Suprapubic skin (tissue), 3 donors: Measurements from ENCODE around the gene CFL1.

Experiments
- CTCF ChIP-seq, 2 donors: fragments of 200-600 bp in 1 of 2; fragments of 450-650 bp in 1 of 2; sonication (generic) in 1 of 2; IDR thresholded peaks; one replicate each; pipeline ENCODE4 v1.5.1; 2016 to 2019; ENCODE audit warnings: antibody characterized with exemption in 2 of 2, mild to moderate bottlenecking in 1 of 2, moderate library complexity in 1 of 2
- POLR2AphosphoS5 ChIP-seq, 3 donors: sonication (generic); formaldehyde crosslinking; IDR thresholded peaks; one replicate each; pipeline ENCODE4 v1.6.1; 2017; ENCODE audit warnings: antibody characterized with exemption in 3 of 3

- no peak for TF ChIP-seq CTCF (IDR thresholded peaks at IDR 0.05)
- no peak for TF ChIP-seq POLR2AphosphoS5 (IDR thresholded peaks at IDR 0.05)
Measured at GRCh38 chr11:65810046-65810868, 47.7 kb downstream of the CFL1 start.
